A549 (cell line): ENCODE data around the gene SLC16A6. TPM values are rescaled to one million over a fixed set of nuclear protein-coding genes. Genes with fewer than 3 reads are reported as not detected.

Experiments used
- ATAC-seq, 2 experiments: fragments of 200-7000 bp in 1 of 2; fragments of >200 bp in 1 of 2; cut with Nextera tagmentation in 1 of 2; cut with Tn5 transposase in 1 of 2; 3 replicates each; pipeline versions ENCODE4 v1.8.0 to v1.9.1; 2018 to 2020; ENCODE audit warnings: mild to moderate bottlenecking in 1 of 2, moderate library complexity in 1 of 2
- CTCF ChIA-PET: fragments of 300-600 bp; sonication (Branson Sonifier 250); formaldehyde crosslinking; extraction: SDS; loops from one replicate; lab custom pipeline; 2021; ENCODE audit warnings: antibody characterized with exemption, inconsistent platforms; lab: Yijun Ruan, JAX
- POLR2A ChIA-PET: fragments of 350-600 bp; formaldehyde crosslinking; extraction: SDS; loops from one replicate; lab custom pipeline; 2021; ENCODE audit warnings: antibody characterized with exemption, inconsistent platforms; lab: Yijun Ruan, JAX
- DNase-seq, 2 experiments: peaks; one replicate each; pipeline versions ENCODE4 v3.0.0 to v3.0.0-alpha.2; 2011 to 2016; ENCODE audit warnings: low read depth in 1 of 2, low spot score in 1 of 2
- FAIRE-seq: peaks from 2 replicates; lab custom pipeline; 2011; peaks lifted over from hg19 to GRCh38; lab: Jason Lieb, UNC
- H3K27ac ChIP-seq, 2 experiments: fragments of >200 bp; sonication (Bioruptor Twin); formaldehyde crosslinking; 3 replicates each; pipeline ENCODE4 v1.5.1; 2016 to 2017
- H3K4me1 ChIP-seq: fragments of >200 bp; sonication (Bioruptor Twin); formaldehyde crosslinking; 3 replicates; pipeline ENCODE4 v1.6.1; 2016
- H3K4me2 ChIP-seq: fragments of >200 bp; sonication (Bioruptor Twin); formaldehyde crosslinking; 3 replicates; pipeline ENCODE4 v1.6.1; 2016
- H3K4me3 ChIP-seq: fragments of >200 bp; sonication (Bioruptor Twin); formaldehyde crosslinking; 3 replicates; pipeline ENCODE4 v1.5.1; 2016
- H3K9me3 ChIP-seq: fragments of >200 bp; sonication (Bioruptor Twin); formaldehyde crosslinking; 3 replicates; pipeline ENCODE4 v1.6.1; 2016
- ATOH8 ChIP-seq: fragments of 250-450 bp; sonication (Bioruptor Pico); IDR thresholded peaks from 2 replicates; pipeline ENCODE4 v1.5.0; 2020; ENCODE audit warnings: low read depth, mild to moderate bottlenecking, moderate library complexity
- BCL3 ChIP-seq: fragments of >200 bp; sonication (Bioruptor Twin); formaldehyde crosslinking; IDR thresholded peaks from 3 replicates; pipeline ENCODE4 v1.6.1; 2016
- BHLHE40 ChIP-seq: IDR thresholded peaks from 2 replicates; pipeline ENCODE4 v1.6.1; 2012; ENCODE audit warnings: low read depth, low read length, inconsistent platforms
- E2F6 ChIP-seq: IDR thresholded peaks from 2 replicates; pipeline ENCODE4 v1.6.1; 2012; ENCODE audit warnings: low read depth, borderline replicate concordance
- EHMT2 ChIP-seq: fragments of 200-600 bp; sonication (generic); IDR thresholded peaks from 2 replicates; pipeline ENCODE4 v1.6.1; 2016; ENCODE audit warnings: antibody characterized with exemption, low read depth, mild to moderate bottlenecking, moderate library complexity
- ESRRA ChIP-seq: fragments of 150-350 bp; IDR thresholded peaks from 2 replicates; pipeline ENCODE4 v1.6.1; 2014; ENCODE audit warnings: mild to moderate bottlenecking, low read length, borderline replicate concordance
- FOXS1 ChIP-seq: fragments of 250-450 bp; sonication (Bioruptor Pico); IDR thresholded peaks from 2 replicates; pipeline ENCODE4 v1.5.0; 2020; ENCODE audit warnings: mild to moderate bottlenecking, moderate library complexity
- GATA3 ChIP-seq: IDR thresholded peaks from 2 replicates; pipeline ENCODE4 v1.6.1; 2012; ENCODE audit warnings: borderline replicate concordance
- HDAC2 ChIP-seq: fragments of 200-600 bp; sonication (generic); IDR thresholded peaks from 2 replicates; pipeline ENCODE4 v1.6.1; 2016
- HES2 ChIP-seq: fragments of >200 bp; sonication (Bioruptor Twin); formaldehyde crosslinking; IDR thresholded peaks from 2 replicates; pipeline ENCODE4 v1.6.1; 2016
- HMGXB4 ChIP-seq: fragments of 250-450 bp; sonication (Bioruptor Pico); IDR thresholded peaks from 2 replicates; pipeline ENCODE4 v1.5.0; 2021; ENCODE audit warnings: mild to moderate bottlenecking, moderate library complexity, borderline replicate concordance
- HOXA7 ChIP-seq: fragments of 250-450 bp; sonication (Bioruptor Pico); IDR thresholded peaks from 2 replicates; pipeline ENCODE4 v1.5.0; 2020; ENCODE audit warnings: mild to moderate bottlenecking, moderate library complexity
- HOXB5 ChIP-seq: fragments of 250-450 bp; sonication (Bioruptor Pico); IDR thresholded peaks from 2 replicates; pipeline ENCODE4 v1.5.0; 2020; ENCODE audit warnings: mild to moderate bottlenecking, moderate library complexity
- JUN ChIP-seq, 2 experiments: fragments of >200 bp; sonication (Bioruptor Twin); formaldehyde crosslinking; IDR thresholded peaks; 2 replicates in 1 of 2; 3 replicates in 1 of 2; pipeline ENCODE4 v1.6.1; 2016 to 2017
- KDM5A ChIP-seq: fragments of 200-600 bp; sonication (generic); IDR thresholded peaks from 2 replicates; pipeline ENCODE4 v1.6.1; 2016; ENCODE audit warnings: antibody characterized with exemption, mild to moderate bottlenecking
- MAFK ChIP-seq: fragments of 450-650 bp; IDR thresholded peaks from 2 replicates; pipeline ENCODE4 v1.6.1; 2014; ENCODE audit not compliant: partially characterized antibody
- MAX ChIP-seq: IDR thresholded peaks from 2 replicates; pipeline ENCODE4 v1.6.1; 2012
- MAZ ChIP-seq: fragments of 150-350 bp; IDR thresholded peaks from 2 replicates; pipeline ENCODE4 v1.6.1; 2014; ENCODE audit warnings: antibody characterized with exemption, low read depth, low read length, borderline replicate concordance
- MYC ChIP-seq: IDR thresholded peaks from 2 replicates; pipeline ENCODE4 v1.6.1; 2012; ENCODE audit warnings: mild to moderate bottlenecking, inconsistent platforms, low read length, improper control_type of control experiment, borderline replicate concordance
- PBX3 ChIP-seq: IDR thresholded peaks from 2 replicates; pipeline ENCODE4 v1.6.1; 2012
- PHF8 ChIP-seq: fragments of 200-600 bp; sonication (generic); IDR thresholded peaks from 2 replicates; pipeline ENCODE4 v1.6.1; 2016; ENCODE audit warnings: low read depth, mild to moderate bottlenecking, antibody characterized with exemption, moderate library complexity, borderline replicate concordance
- POLR2A ChIP-seq: IDR thresholded peaks from 2 replicates; pipeline ENCODE4 v1.6.1; 2012; ENCODE audit warnings: mild to moderate bottlenecking, low read length
- POLR2AphosphoS2 ChIP-seq: conservative IDR thresholded peaks from 2 replicates; pipeline ENCODE4 v1.6.1; 2012; ENCODE audit warnings: low read length, improper control_type of control experiment, inconsistent platforms
- RARB ChIP-seq: fragments of 250-450 bp; sonication (Bioruptor Pico); IDR thresholded peaks from 2 replicates; pipeline ENCODE4 v1.8.0; 2021; ENCODE audit warnings: mild to moderate bottlenecking, moderate library complexity
- REST ChIP-seq: fragments of 200-600 bp; sonication (generic); IDR thresholded peaks from 2 replicates; pipeline ENCODE4 v1.6.1; 2016; ENCODE audit warnings: antibody characterized with exemption, mild to moderate bottlenecking, moderate library complexity
- RFX5 ChIP-seq: fragments of 450-650 bp; IDR thresholded peaks from 2 replicates; pipeline ENCODE4 v1.7.1; 2014; ENCODE audit warnings: antibody characterized with exemption, mild to moderate bottlenecking, moderate library complexity
- RNF2 ChIP-seq: fragments of 200-600 bp; sonication (generic); IDR thresholded peaks from 2 replicates; pipeline ENCODE4 v1.6.1; 2016; ENCODE audit warnings: low read depth, mild to moderate bottlenecking, antibody characterized with exemption, moderate library complexity, borderline replicate concordance
- SMC3 ChIP-seq: fragments of >200 bp; sonication (Bioruptor Twin); formaldehyde crosslinking; IDR thresholded peaks from 3 replicates; pipeline ENCODE4 v1.6.1; 2018; ENCODE audit warnings: inconsistent platforms
- TP53 ChIP-seq: fragments of 250-450 bp; sonication (Bioruptor Pico); IDR thresholded peaks from 2 replicates; pipeline ENCODE4 v1.5.0; 2021; ENCODE audit warnings: mild to moderate bottlenecking, moderate library complexity
- WGBS: methylation state at CpG from one replicate; pipeline ENCODE4 v1.1.6; 2017; ENCODE audit errors: missing lambda C conversion rate; 5-methylcytosine and 5-hydroxymethylcytosine counted together
- polyA plus RNA-seq, 4 experiments: library from polyadenylated mRNA; depleted of rRNA in 3 of 4; stranded (reverse); fragments of >200 nt; fragmentation: RNase III in 1 of 4; extraction: RNeasy Plus Mini Kit Qiagen cat#74134 plus additional on column Dnase treatment in 1 of 4; gene quantifications; 2 replicates in 3 of 4; 3 replicates in 1 of 4; pipeline ENCODE4 v1.2.3, GENCODE V29; 2011 to 2017

SLC16A6 gene
- polyA plus RNA-seq, 2 of the 4 experiments (the other 2 are of a cell fraction), result 0.17 to 0.52 TPM

- no peaks in the 10 kb centered on the region for H3K9me3 ChIP-seq
- no peak for FAIRE-seq
- H3K27ac ChIP-seq, result peak within 1 kb of the TSS; percentile 87 to 94
- ChIA-PET CTCF (interaction anchor here (0.6 to 5.6 kb wide), 15 partner anchors 10 to 219 kb away, joined by 3 to 32 read pairs (median 6); no protein-coding TSS in a partner anchor), POLR2A (interaction anchor here (0.6 to 2.1 kb wide), 13 partner anchors 8 to 345 kb away, joined by 3 to 20 read pairs (median 4); partner anchors contain the start of genes ARSG, SLC16A6 and WIPI1)
- H3K4me1 ChIP-seq, result peaks cover 9% of the 10 kb centered on the region; the same call in 2 of the 3 replicates
- peak; percentile 95 to 98 for ATAC-seq
- DNase-seq, result peak; percentile 85 to 96
- peak within 1 kb of the TSS; percentile 80 for H3K4me2 ChIP-seq
- under 1% methylated on average over 61 of the region's 97 CpGs for WGBS
- peak within 1 kb of the TSS; percentile 67 for H3K4me3 ChIP-seq
- TF ChIP-seq MAZ, result no peak
- TF ChIP-seq E2F6, result peak; percentile 88
- 0 out of 2 replicates have a peak, but pooled peaks have one; percentile 36 for TF ChIP-seq TP53 (CRISPR knock-in tag)
- peak; percentile 27; the same call in 1 of the 2 replicates for TF ChIP-seq PBX3
- peak; percentile 46; the same call in 1 of the 2 replicates for TF ChIP-seq RFX5
- TF ChIP-seq JUN (IDR thresholded peaks at IDR 0.05), result peak; percentile 85 to 86
- no peak for TF ChIP-seq MAFK
- TF ChIP-seq MYC, result peak; percentile 61
- TF ChIP-seq BHLHE40, result no peak
- 0 out of 2 replicates have a peak, but pooled peaks have one; percentile 48 for TF ChIP-seq HOXB5 (CRISPR knock-in tag)
- TF ChIP-seq PHF8, result peak; percentile 91
- TF ChIP-seq SMC3, result no peak
- no peak for TF ChIP-seq REST
- TF ChIP-seq KDM5A, result no peak
- no peak for TF ChIP-seq EHMT2
- TF ChIP-seq BCL3, result peak; percentile 96
- TF ChIP-seq RNF2, result 0 out of 2 replicates have a peak, but pooled peaks have one; percentile 30
- 0 out of 2 replicates have a peak, but pooled peaks have one; percentile 46 for TF ChIP-seq HMGXB4 (CRISPR knock-in tag)
- TF ChIP-seq FOXS1 (CRISPR knock-in tag), result no peak
- TF ChIP-seq POLR2AphosphoS2, result no peak
- TF ChIP-seq POLR2A, result peak; percentile 87
- TF ChIP-seq HOXA7 (CRISPR knock-in tag), result no peak
- no peak for TF ChIP-seq ATOH8 (CRISPR knock-in tag)
- TF ChIP-seq MAX, result peak; percentile 87
- TF ChIP-seq HES2, result no peak
- no peak for TF ChIP-seq GATA3
- no peak for TF ChIP-seq HDAC2
- no peak for TF ChIP-seq ESRRA
- TF ChIP-seq RARB, result no peak
Observed at GRCh38 chr17:68247445-68248198, 43.3 kb downstream of the SLC16A6 start, which contains the start of gene AMZ2. AMZ2 (plus strand) TSS chr17:68248043; CDS start chr17:68250188, 2,145 bp downstream.
